ENCODE measurements around the gene ARHGAP45. TPM values are rescaled to one million over a fixed set of nuclear protein-coding genes. Genes with fewer than 3 reads are reported as not detected.

ARHGAP45 gene
- total RNA-seq, 1 donor, result 0.18 TPM

DNA sequence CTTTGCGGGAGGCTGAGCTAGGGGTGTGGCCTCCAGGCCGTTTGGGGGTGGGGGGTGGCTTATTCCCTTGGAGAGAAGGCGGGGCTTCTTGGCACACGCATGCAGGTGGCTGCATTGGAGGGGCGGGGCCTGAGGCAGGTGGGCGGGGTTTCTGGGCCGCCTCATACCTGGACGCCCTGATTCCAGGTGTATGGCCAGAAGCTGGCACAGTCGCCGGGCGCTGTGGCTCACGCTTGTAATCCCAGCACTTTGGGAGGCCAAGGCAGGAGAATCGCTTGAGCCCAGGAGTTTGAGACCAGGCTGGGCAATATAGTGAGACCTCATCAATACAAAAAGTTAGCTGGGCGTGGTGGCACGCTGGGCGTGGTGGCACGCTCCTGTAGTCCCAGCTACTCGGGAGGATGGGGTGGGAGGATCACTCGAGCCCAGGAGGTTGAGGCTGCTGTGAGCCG, 19.2 kb upstream of the ARHGAP45 start:
- no peak for DNase-seq (ENCODE audit: low read depth)
- no peak for TF ChIP-seq CTCF (IDR thresholded peaks at IDR 0.05; ENCODE audit: insufficient read depth, low read length)
- no peak overlapping the region for H3K4me3 ChIP-seq (ENCODE audit: low read depth, low read length)

GRCh38 chr19:1049106-1049505, 17.9 kb upstream of the ARHGAP45 start:
- no peak for DNase-seq (ENCODE audit: low read depth)
- H3K4me3 ChIP-seq (ENCODE audit: low read depth, low read length), result no peak overlapping the region
- no peak for TF ChIP-seq CTCF (IDR thresholded peaks at IDR 0.05; ENCODE audit: insufficient read depth, low read length)

- H3K4me3 ChIP-seq (ENCODE audit: low read depth, low read length), result no peak overlapping the region
- no peak for TF ChIP-seq CTCF (IDR thresholded peaks at IDR 0.05; ENCODE audit: insufficient read depth, low read length)
- DNase-seq (ENCODE audit: low read depth), result no peak
Measured at GRCh38 chr19:1049800-1050199, 17.2 kb upstream of the ARHGAP45 start.

DNA sequence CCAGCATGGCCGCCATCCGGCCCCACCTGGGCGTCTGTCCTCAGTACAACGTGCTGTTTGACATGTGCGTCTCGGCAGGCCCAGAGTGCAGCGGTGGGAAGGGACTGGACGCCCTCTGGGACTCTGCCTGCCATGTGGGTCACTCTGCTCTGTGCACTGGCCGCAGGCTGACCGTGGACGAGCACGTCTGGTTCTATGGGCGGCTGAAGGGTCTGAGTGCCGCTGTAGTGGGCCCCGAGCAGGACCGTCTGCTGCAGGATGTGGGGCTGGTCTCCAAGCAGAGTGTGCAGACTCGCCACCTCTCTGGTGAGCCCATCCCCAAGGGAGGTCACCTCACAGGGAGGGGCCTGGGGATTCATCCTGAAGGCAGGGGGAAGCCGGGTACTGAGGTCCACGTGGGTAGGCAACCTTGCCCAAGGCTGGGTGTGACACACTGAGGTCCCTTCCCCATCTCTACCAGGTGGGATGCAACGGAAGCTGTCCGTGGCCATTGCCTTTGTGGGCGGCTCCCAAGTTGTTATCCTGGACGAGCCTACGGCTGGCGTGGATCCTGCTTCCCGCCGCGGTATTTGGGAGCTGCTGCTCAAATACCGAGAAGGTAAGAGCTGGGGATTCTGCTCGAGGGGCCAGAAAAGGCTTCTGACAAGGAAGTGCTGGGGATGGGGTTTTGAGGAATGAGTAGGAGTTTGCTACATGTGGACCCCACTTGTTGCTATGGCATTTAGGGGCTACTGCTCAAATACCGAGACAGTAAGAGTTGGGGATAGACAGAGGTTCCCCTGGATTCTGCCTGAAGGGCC, 15.8 kb upstream of the ARHGAP45 start:
- DNase-seq (ENCODE audit: low read depth), result no peak
- no peak for TF ChIP-seq CTCF (IDR thresholded peaks at IDR 0.05; ENCODE audit: insufficient read depth, low read length)
- H3K4me3 ChIP-seq (ENCODE audit: low read depth, low read length), result no peak overlapping the region

DNA sequence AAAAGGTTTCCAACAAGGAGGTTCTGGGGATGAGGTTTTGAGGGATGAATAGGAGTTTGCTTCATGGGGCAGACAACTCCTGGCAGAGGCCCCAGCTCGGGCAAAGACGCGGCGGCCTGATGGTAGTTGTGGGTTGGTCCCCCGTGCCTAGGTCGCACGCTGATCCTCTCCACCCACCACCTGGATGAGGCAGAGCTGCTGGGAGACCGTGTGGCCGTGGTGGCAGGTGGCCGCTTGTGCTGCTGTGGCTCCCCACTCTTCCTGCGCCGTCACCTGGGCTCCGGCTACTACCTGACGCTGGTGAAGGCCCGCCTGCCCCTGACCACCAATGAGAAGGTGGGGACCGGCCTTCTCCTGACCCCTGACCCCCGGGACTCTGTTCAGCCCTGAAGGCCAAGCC, 15.2 kb upstream of the ARHGAP45 start:
- TF ChIP-seq CTCF (IDR thresholded peaks at IDR 0.05; ENCODE audit: insufficient read depth, low read length), result no peak
- DNase-seq (ENCODE audit: low read depth), result no peak

DNA sequence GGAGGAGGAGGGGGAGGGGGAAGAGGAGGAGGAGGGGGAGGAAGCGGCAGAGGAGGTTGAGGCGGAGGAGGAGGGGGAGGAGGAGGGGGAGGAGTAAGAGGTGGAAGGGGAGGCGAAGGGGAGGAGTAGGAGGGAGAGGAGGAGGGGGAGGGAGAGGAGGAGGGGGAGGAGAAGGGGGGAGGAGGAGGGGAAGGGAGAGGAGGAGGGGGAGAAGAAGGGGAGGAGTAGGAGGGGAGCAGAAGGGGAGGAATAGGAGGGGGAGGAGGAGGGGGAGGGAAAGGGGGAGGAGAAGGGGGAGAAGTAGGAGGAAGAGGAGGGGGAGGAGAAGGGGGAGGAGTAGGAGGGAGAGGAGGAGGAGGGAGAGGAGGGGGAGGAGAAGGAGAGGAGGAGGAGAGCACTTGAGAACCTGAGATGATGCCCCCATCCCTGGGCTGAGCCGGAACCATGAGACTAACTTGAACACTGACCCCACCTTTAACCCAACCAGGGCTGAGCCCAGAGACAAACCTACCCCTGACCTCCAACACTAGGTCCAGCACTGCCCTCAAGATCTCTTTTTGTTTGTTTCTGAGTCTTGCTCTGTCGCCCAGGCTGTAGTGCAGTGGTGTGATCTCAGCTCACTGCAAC, 14.5 kb upstream of the ARHGAP45 start:
- TF ChIP-seq CTCF (IDR thresholded peaks at IDR 0.05; ENCODE audit: insufficient read depth, low read length), result no peak
- no peak overlapping the region for H3K4me3 ChIP-seq (ENCODE audit: low read depth, low read length)
- no peak for DNase-seq (ENCODE audit: low read depth)

More for the DNA sequence above, 15.2 kb upstream of the ARHGAP45 start:
- no peak overlapping the region for H3K4me3 ChIP-seq (ENCODE audit: low read depth, low read length)
